Astrocyte (in vitro differentiated cells and primary cell): ENCODE results near the gene UBE2J2. TPM values are rescaled to one million over a fixed set of nuclear protein-coding genes. Genes with fewer than 3 reads are reported as not detected.
A peak's percentile ranks its signal among the peaks of the same experiment; 100 is the strongest.

ENCODE experiments used
- DNase-seq: peaks from one replicate; pipeline ENCODE4 v3.0.0-alpha.2; 2010; ENCODE audit warnings: low read depth
- FAIRE-seq: peaks from 2 replicates; lab custom pipeline; 2011; peaks lifted over from hg19 to GRCh38; lab: Jason Lieb, UNC
- H2AFZ ChIP-seq: 2 replicates; pipeline ENCODE4 v1.6.0; 2012; ENCODE audit warnings: low read depth, low read length, inconsistent platforms
- H3K27ac ChIP-seq: 2 replicates; pipeline ENCODE4 v1.5.1; 2011; ENCODE audit warnings: low read depth, low read length, inconsistent platforms
- H3K27me3 ChIP-seq: 2 replicates; pipeline ENCODE4 v1.6.0; 2011; ENCODE audit warnings: low read length, inconsistent platforms; ENCODE audit not compliant: insufficient read depth
- H3K36me3 ChIP-seq: 2 replicates; pipeline ENCODE4 v1.5.1; 2011; ENCODE audit warnings: low read length, inconsistent platforms; ENCODE audit not compliant: insufficient read depth
- H3K4me1 ChIP-seq: 2 replicates; pipeline ENCODE4 v1.5.1; 2011; ENCODE audit warnings: low read length, inconsistent platforms; ENCODE audit not compliant: insufficient read depth
- H3K4me2 ChIP-seq: 2 replicates; pipeline ENCODE4 v1.6.0; 2012; ENCODE audit warnings: low read length, inconsistent platforms
- H3K4me3 ChIP-seq: 2 replicates; pipeline ENCODE4 v1.5.1; 2011; ENCODE audit warnings: low read depth, mild to moderate bottlenecking, low read length, inconsistent platforms; ENCODE audit not compliant: insufficient read depth
- H3K79me2 ChIP-seq: 2 replicates; pipeline ENCODE4 v1.6.0; 2012; ENCODE audit warnings: mild to moderate bottlenecking, low read length, inconsistent platforms; ENCODE audit not compliant: insufficient read depth
- H3K9ac ChIP-seq: 2 replicates; pipeline ENCODE4 v1.6.0; 2012; ENCODE audit warnings: mild to moderate bottlenecking, low read length, inconsistent platforms
- H3K9me3 ChIP-seq: 2 replicates; pipeline ENCODE4 v1.5.1; 2012; ENCODE audit warnings: low read depth, mild to moderate bottlenecking, low read length, inconsistent platforms; ENCODE audit not compliant: insufficient read depth
- H4K20me1 ChIP-seq: 2 replicates; pipeline ENCODE4 v1.6.0; 2012; ENCODE audit warnings: low read length, inconsistent platforms; ENCODE audit not compliant: insufficient read depth
- H3K27ac Mint-ChIP-seq: one replicate; pipeline ENCODE4 v1.8.0; 2021; ENCODE audit warnings: mild to moderate bottlenecking, mixed read lengths; ENCODE audit not compliant: unreplicated experiment
- H3K27me3 Mint-ChIP-seq: one replicate; pipeline ENCODE4 v1.8.0; 2021; ENCODE audit warnings: low read depth, mixed read lengths; ENCODE audit not compliant: unreplicated experiment
- H3K36me3 Mint-ChIP-seq: one replicate; pipeline ENCODE4 v1.8.0; 2021; ENCODE audit warnings: low read depth, mixed read lengths; ENCODE audit not compliant: unreplicated experiment
- H3K4me1 Mint-ChIP-seq: one replicate; pipeline ENCODE4 v1.8.0; 2021; ENCODE audit warnings: low read depth, mixed read lengths; ENCODE audit not compliant: unreplicated experiment
- H3K4me3 Mint-ChIP-seq: one replicate; pipeline ENCODE4 v1.8.0; 2021; ENCODE audit warnings: mild to moderate bottlenecking, moderate library complexity, mixed read lengths; ENCODE audit not compliant: unreplicated experiment
- H3K9me3 Mint-ChIP-seq: one replicate; pipeline ENCODE4 v1.8.0; 2021; ENCODE audit warnings: mild to moderate bottlenecking, mixed read lengths; ENCODE audit not compliant: unreplicated experiment
- CTCF ChIP-seq: IDR thresholded peaks from 2 replicates; pipeline ENCODE4 v1.5.1; 2011; ENCODE audit warnings: low read depth, mild to moderate bottlenecking, inconsistent platforms, low read length, moderate library complexity; ENCODE audit not compliant: insufficient read depth
- EZH2 ChIP-seq: IDR thresholded peaks from 2 replicates; pipeline ENCODE4 v1.6.1; 2012; ENCODE audit warnings: mild to moderate bottlenecking, low read length, inconsistent platforms; ENCODE audit not compliant: insufficient read depth
- total RNA-seq: library from RNA; stranded (reverse); gene quantifications from 2 replicates; pipeline ENCODE4 v1.2.1, GENCODE V29; 2021

Gene UBE2J2
- total RNA-seq, 1 donor from 2014 or later = 67.4 TPM

GRCh38 chr1:1222575-1223225 lies 51.0 kb downstream of the UBE2J2 start:
- H3K9me3 ChIP-seq = no peaks in the 10 kb centered on the region
- Mint-ChIP-seq H3K4me3 (peak overlapping the region; percentile 35), H3K36me3 (peaks cover 15% of the 10 kb centered on the region), H3K27ac (no peak overlapping the region), H3K27me3 (no peaks in the 10 kb centered on the region), H3K4me1 (no peaks in the 10 kb centered on the region), H3K9me3 (no peaks in the 10 kb centered on the region)
- DNase-seq (no peak), FAIRE-seq (no peak)
- TF ChIP-seq CTCF (no peak), EZH2 (no peak)
- peaks cover 6% of the 10 kb centered on the region for H3K36me3 ChIP-seq
- no peak overlapping the region for H3K9ac ChIP-seq
- no peak overlapping the region for H2AFZ ChIP-seq
- no peak overlapping the region for H3K4me2 ChIP-seq
- no peak overlapping the region for H3K4me3 ChIP-seq
- no peak overlapping the region for H3K27ac ChIP-seq
- no peaks in the 10 kb centered on the region for H3K27me3 ChIP-seq
- H3K4me1 ChIP-seq = no peaks in the 10 kb centered on the region
- H3K79me2 ChIP-seq = peaks cover 47% of the 10 kb centered on the region
- peaks cover 52% of the 10 kb centered on the region for H4K20me1 ChIP-seq

GRCh38 chr1:1221887-1222574 lies 51.6 kb downstream of the UBE2J2 start:
- Mint-ChIP-seq H3K4me1 (no peaks in the 10 kb centered on the region), H3K9me3 (no peaks in the 10 kb centered on the region), H3K36me3 (peaks cover 15% of the 10 kb centered on the region), H3K27ac (no peak overlapping the region), H3K27me3 (no peaks in the 10 kb centered on the region), H3K4me3 (no peak overlapping the region)
- TF ChIP-seq CTCF (no peak), EZH2 (no peak)
- peaks cover 52% of the 10 kb centered on the region for H4K20me1 ChIP-seq
- no peaks in the 10 kb centered on the region for H3K9me3 ChIP-seq
- FAIRE-seq = no peak
- no peak overlapping the region for H3K4me2 ChIP-seq
- peaks cover 42% of the 10 kb centered on the region for H3K79me2 ChIP-seq
- no peaks in the 10 kb centered on the region for H3K27me3 ChIP-seq
- H3K4me1 ChIP-seq = no peaks in the 10 kb centered on the region
- no peak for DNase-seq
- no peak overlapping the region for H3K4me3 ChIP-seq
- no peak overlapping the region for H3K9ac ChIP-seq
- H3K27ac ChIP-seq = no peak overlapping the region
- peaks cover 6% of the 10 kb centered on the region for H3K36me3 ChIP-seq
- no peak overlapping the region for H2AFZ ChIP-seq

- Histone ChIP-seq H3K4me1 (no peaks in the 10 kb centered on the region), H3K4me3 (no peak overlapping the region), H4K20me1 (peaks cover 45% of the 10 kb centered on the region), H3K27ac (no peak overlapping the region), H3K36me3 (peaks cover 6% of the 10 kb centered on the region), H3K4me2 (no peak overlapping the region), H2AFZ (no peak overlapping the region), H3K79me2 (peaks cover 23% of the 10 kb centered on the region), H3K27me3 (no peaks in the 10 kb centered on the region), H3K9ac (no peak overlapping the region), H3K9me3 (no peaks in the 10 kb centered on the region)
- Mint-ChIP-seq H3K36me3 (peaks cover 14% of the 10 kb centered on the region), H3K9me3 (no peaks in the 10 kb centered on the region), H3K4me1 (no peaks in the 10 kb centered on the region), H3K4me3 (no peak overlapping the region), H3K27ac (no peak overlapping the region), H3K27me3 (no peaks in the 10 kb centered on the region)
- DNase-seq (no peak), FAIRE-seq (no peak)
- TF ChIP-seq EZH2 = no peak
- TF ChIP-seq CTCF = no peak
Measured at GRCh38 chr1:1220197-1220596, 53.5 kb downstream of the UBE2J2 start.
